IMR-90 (cell line): ENCODE results near the gene DICER1. TPM values are rescaled to one million over a fixed set of nuclear protein-coding genes. Genes with fewer than 3 reads are reported as not detected.
A peak's percentile ranks its signal among the peaks of the same experiment; 100 is the strongest.

ENCODE experiments used
- ATAC-seq: fragments of 200-7000 bp; cut with Tn5 transposase; 2 replicates; pipeline ENCODE4 v1.9.1; 2020; ENCODE audit warnings: low read depth, mild to moderate bottlenecking, moderate library complexity
- BruUV-seq: library from RNA; stranded (reverse); fragments of 400-500 nt; replicated peaks from 2 replicates; lab custom pipeline; 2021; lab: Mats Ljungman, UMichigan
- CTCF ChIA-PET: fragments of 300-600 bp; formaldehyde crosslinking; extraction: SDS; loops from one replicate; lab custom pipeline; 2021; ENCODE audit warnings: antibody characterized with exemption; lab: Yijun Ruan, JAX
- POLR2A ChIA-PET: fragments of 300-600 bp; sonication (Branson Sonifier 250); formaldehyde crosslinking; loops from one replicate; lab custom pipeline; 2022; ENCODE audit warnings: antibody characterized with exemption; ENCODE audit not compliant: unreplicated experiment; lab: Charles Lee
- DNase-seq: peaks from one replicate; pipeline ENCODE4 v3.0.0; 2013
- H2AFZ ChIP-seq: replicated peaks from 2 replicates; pipeline ENCODE3; 2013; ENCODE audit warnings: low read length, mild to moderate bottlenecking; ENCODE audit not compliant: poor library complexity
- H2AK5ac ChIP-seq: 2 replicates; pipeline ENCODE4 v1.6.1; 2013; ENCODE audit warnings: low read depth, low read length, inconsistent platforms
- H2AK9ac ChIP-seq: replicated peaks from 2 replicates; pipeline ENCODE3; 2013; ENCODE audit warnings: mild to moderate bottlenecking, low read depth, low read length, moderate library complexity; ENCODE audit not compliant: poor library complexity
- H2BK120ac ChIP-seq: 2 replicates; pipeline ENCODE4 v1.6.1; 2013; ENCODE audit warnings: low read depth, low read length, inconsistent platforms
- H2BK15ac ChIP-seq: 3 replicates; pipeline ENCODE4 v1.6.1; 2013; ENCODE audit warnings: low read depth, low read length, inconsistent platforms
- H2BK20ac ChIP-seq: 2 replicates; pipeline ENCODE4 v1.6.1; 2013; ENCODE audit warnings: low read depth, mild to moderate bottlenecking, inconsistent platforms, low read length, moderate library complexity
- H2BK5ac ChIP-seq: 2 replicates; pipeline ENCODE4 v1.6.1; 2013; ENCODE audit warnings: mild to moderate bottlenecking, low read depth, low read length, inconsistent platforms; ENCODE audit not compliant: poor library complexity, severe bottlenecking
- H3K14ac ChIP-seq: replicated peaks from 2 replicates; pipeline ENCODE4 v1.6.1; 2013; ENCODE audit warnings: low read depth, low read length, inconsistent platforms
- H3K18ac ChIP-seq: 2 replicates; pipeline ENCODE4 v1.6.1; 2013; ENCODE audit warnings: low read depth, low read length, control low read depth
- H3K23ac ChIP-seq: 2 replicates; pipeline ENCODE4 v1.6.1; 2013; ENCODE audit warnings: low read depth, low read length, inconsistent platforms
- H3K27ac ChIP-seq: 2 replicates; pipeline ENCODE4 v1.5.1; 2013; ENCODE audit warnings: mild to moderate bottlenecking, control low read depth, low read length; ENCODE audit not compliant: insufficient read depth
- H3K27me3 ChIP-seq: 2 replicates; pipeline ENCODE4 v1.6.1; 2013; ENCODE audit warnings: low read length; ENCODE audit not compliant: control insufficient read depth, insufficient read depth
- H3K36me3 ChIP-seq: 2 replicates; pipeline ENCODE4 v1.6.1; 2013; ENCODE audit warnings: low read length, mixed read lengths; ENCODE audit not compliant: control insufficient read depth, insufficient read depth
- H3K4ac ChIP-seq: 2 replicates; pipeline ENCODE4 v1.6.1; 2013; ENCODE audit warnings: low read depth, low read length, inconsistent platforms
- H3K4me1 ChIP-seq: 2 replicates; pipeline ENCODE4 v1.6.1; 2013; ENCODE audit warnings: low read length, mixed read lengths; ENCODE audit not compliant: control insufficient read depth, insufficient read depth
- H3K4me2 ChIP-seq: 2 replicates; pipeline ENCODE4 v1.6.1; 2013; ENCODE audit warnings: low read depth, mild to moderate bottlenecking, control low read depth, low read length, moderate library complexity
- H3K4me3 ChIP-seq: 2 replicates; pipeline ENCODE4 v1.5.1; 2013; ENCODE audit warnings: low read depth, mild to moderate bottlenecking, control low read depth, low read length, moderate library complexity; ENCODE audit not compliant: insufficient read depth
- H3K56ac ChIP-seq: 2 replicates; pipeline ENCODE4 v1.6.1; 2013; ENCODE audit warnings: low read length, inconsistent platforms; ENCODE audit not compliant: insufficient read depth; ENCODE audit errors: extremely low read depth
- H3K79me1 ChIP-seq, 2 experiments: 2 replicates each; pipeline ENCODE4 v1.6.1; 2013; ENCODE audit warnings: low read length in 2 of 2, inconsistent platforms in 1 of 2, low read depth in 1 of 2
- H3K9ac ChIP-seq: 2 replicates; pipeline ENCODE4 v1.6.1; 2013; ENCODE audit warnings: low read depth, low read length, control low read depth
- H3K9me1 ChIP-seq: 2 replicates; pipeline ENCODE4 v1.6.1; 2013; ENCODE audit warnings: low read length, inconsistent platforms; ENCODE audit not compliant: insufficient read depth
- H3K9me3 ChIP-seq: 2 replicates; pipeline ENCODE4 v1.6.1; 2013; ENCODE audit warnings: low read length; ENCODE audit not compliant: control insufficient read depth, insufficient read depth
- H4K20me1 ChIP-seq: 2 replicates; pipeline ENCODE4 v1.6.1; 2013; ENCODE audit warnings: low read length, inconsistent platforms; ENCODE audit not compliant: insufficient read depth
- H4K5ac ChIP-seq: 2 replicates; pipeline ENCODE4 v1.6.1; 2013; ENCODE audit warnings: mild to moderate bottlenecking, low read depth, low read length, control low read depth
- H4K8ac ChIP-seq, 2 experiments: 2 replicates each; pipeline ENCODE4 v1.6.1; 2013; ENCODE audit warnings: low read depth in 2 of 2, low read length in 2 of 2, control low read depth in 1 of 2, inconsistent platforms in 1 of 2
- H4K91ac ChIP-seq: 2 replicates; pipeline ENCODE4 v1.6.1; 2013; ENCODE audit warnings: low read depth, low read length, inconsistent platforms; ENCODE audit not compliant: insufficient read depth
- CEBPB ChIP-seq: IDR thresholded peaks from 2 replicates; pipeline ENCODE4 v1.6.1; 2012; ENCODE audit warnings: low read depth, low read length, improper control_type of control experiment
- MAFK ChIP-seq: IDR thresholded peaks from 2 replicates; pipeline ENCODE4 v1.6.1; 2012; ENCODE audit warnings: low read depth, low read length, improper control_type of control experiment
- RCOR1 ChIP-seq: IDR thresholded peaks from 2 replicates; pipeline ENCODE4 v1.6.1; 2012; ENCODE audit warnings: mild to moderate bottlenecking, low read length, improper control_type of control experiment; ENCODE audit not compliant: insufficient replicate concordance
- RFX5 ChIP-seq: IDR thresholded peaks from 2 replicates; pipeline ENCODE4 v1.8.0; 2012; ENCODE audit warnings: low read depth, mild to moderate bottlenecking, low read length, moderate library complexity
- WGBS, 2 experiments: methylation state at CpG; one replicate each; pipeline versions ENCODE4 v1.1.5 to v1.1.7; 2013; ENCODE audit warnings: missing lambda C conversion rate in 2 of 2; ENCODE audit not compliant: insufficient read length in 1 of 2; ENCODE audit errors: extremely low coverage in 2 of 2; 5-methylcytosine and 5-hydroxymethylcytosine counted together
- dilution Hi-C: fragments of 300-500 bp; cut with HindIII; formaldehyde crosslinking; loops from one replicate; pipeline ENCODE4 v1.14.3; 2018; ENCODE audit warnings: low sequenced_read_pairs; ENCODE audit not compliant: unreplicated experiment
- in situ Hi-C: fragments of 300-500 bp; cut with MboI; formaldehyde crosslinking; loops from 3 replicates; pipeline ENCODE4 v1.14.3; 2019; ENCODE audit warnings: low sequenced_read_pairs, inconsistent platforms, mixed read lengths
- intact Hi-C: fragments of 100-400 bp; cut with micrococcal nuclease; formaldehyde crosslinking; loops from 2 replicates; pipeline ENCODE4 v1.10.0; 2022
- polyA plus RNA-seq, 3 experiments: library from polyadenylated mRNA; depleted of rRNA; stranded (reverse); fragments of >200 nt; gene quantifications; 2 replicates each; pipeline ENCODE4 v1.2.3, GENCODE V29; 2012; ENCODE audit warnings: low replicate concordance in 1 of 3
- total RNA-seq: library from RNA; depleted of rRNA; stranded (reverse); fragments of >200 nt; gene quantifications from 2 replicates; pipeline ENCODE4 v1.2.3, GENCODE V29; 2012

Gene DICER1
- total and polyA plus RNA-seq, 2 of the 4 experiments (the other 2 are of a cell fraction) = 9.7 to 49.5 TPM

GRCh38 chr14:95174184-95174792 lies 17.0 kb upstream of the DICER1 start:
- H3K56ac ChIP-seq = no peak overlapping the region
- in situ Hi-C loops = no loop called here

More at GRCh38 chr14:95174184-95174792, 17.0 kb upstream of the DICER1 start:
- Histone ChIP-seq H3K9me3 (no peaks in the 10 kb centered on the region), H3K9me1 (no peaks in the 10 kb centered on the region), H3K4me2 (no peak overlapping the region), H2AK9ac (no peak overlapping the region), H2BK20ac (no peak overlapping the region), H4K5ac (no peak overlapping the region), H2AFZ (no peak overlapping the region), H3K27me3 (no peaks in the 10 kb centered on the region), H3K23ac (no peak overlapping the region), H3K9ac (no peak overlapping the region), H3K27ac (no peak overlapping the region), H3K18ac (no peak overlapping the region), H3K4me1 (no peaks in the 10 kb centered on the region), H4K8ac (no peak overlapping the region), H3K36me3 (no peaks in the 10 kb centered on the region), H2BK5ac (no peak overlapping the region), H3K79me1 (no peaks in the 10 kb centered on the region), H2AK5ac (no peak overlapping the region), H3K14ac (no peak overlapping the region), H2BK15ac (no peak overlapping the region), H3K4ac (no peak overlapping the region), H4K91ac (no peak overlapping the region), H4K20me1 (no peaks in the 10 kb centered on the region), H2BK120ac (no peak overlapping the region), H3K4me3 (no peak overlapping the region)
- DNase-seq (peak; percentile 15), ATAC-seq (peak; percentile 51; the same call in 1 of the 2 replicates)
- WGBS, 2 experiments = no CpG with 5 or more reads among the region's 2 CpGs
- ChIA-PET POLR2A (no interaction called here), CTCF (interaction anchor here (1.1 kb wide), 1 partner anchor 9 kb away, joined by 5 read pairs; no protein-coding TSS in a partner anchor)
- dilution Hi-C loops (no loop called here), intact Hi-C loops (no loop called here)
- TF ChIP-seq CEBPB (no peak), RFX5 (no peak), MAFK (peak; percentile 61), RCOR1 (no peak)
- no TSS peak for BruUV-seq
